ENCODE measurements around the gene TMEM229B. TPM values are rescaled to one million over a fixed set of nuclear protein-coding genes. Genes with fewer than 3 reads are reported as not detected.
A peak's percentile ranks its signal among the peaks of the same experiment; 100 is the strongest.

Gene TMEM229B
- polyA plus RNA-seq, 3 donors: 10.2 to 18.7 (median 17.3) TPM

GRCh38 chr14:67457782-67458181 lies 30.7 kb downstream of the TMEM229B start:
- no peak overlapping the region for H3K4me2 ChIP-seq (replicated peaks; ENCODE audit: extremely low read depth, low read length, poor library complexity, severe bottlenecking)
- Mint-ChIP-seq H3K27ac (peak overlapping the region in 1 of 7 donors; percentile 30), H3K27me3 (ENCODE audit: low read depth in 3 of 3) (peaks cover 0 to 3% (median 3%) of the 10 kb centered on the region in 3 donors), H3K4me1 (no peaks in the 10 kb centered on the region), H3K9me3 (peaks cover 0 to 8% (median 0%) of the 10 kb centered on the region in 7 donors), H3K36me3 (no peaks in the 10 kb centered on the region), H3K4me3 (no peak overlapping the region)
- DNase-seq: no peak
- H3K27me3 ChIP-seq (ENCODE audit: control insufficient read depth in 2 of 2, insufficient read depth in 2 of 2, low read length in 2 of 2): no peaks in the 10 kb centered on the region
- H3K9me3 ChIP-seq (replicated peaks in 1 of 2; ENCODE audit: control insufficient read depth in 1 of 2, insufficient read depth in 1 of 2, low read length in 2 of 2): no peaks in the 10 kb centered on the region
- WGBS (ENCODE audit: insufficient coverage): 93% methylated on average over 6 of the region's 6 CpGs
- no peak for TF ChIP-seq CTCF (IDR thresholded peaks at IDR 0.05)
- no peak overlapping the region for H3K27ac ChIP-seq (ENCODE audit: low read depth in 1 of 2, low read length in 2 of 2)
- no peak overlapping the region for H2AFZ ChIP-seq (ENCODE audit: insufficient read depth, low read depth, low read length, poor library complexity, severe bottlenecking)
- no peaks in the 10 kb centered on the region for H4K20me1 ChIP-seq (ENCODE audit: insufficient read depth, low read length)
- no peaks in the 10 kb centered on the region for H3K36me3 ChIP-seq (replicated peaks in 1 of 2; ENCODE audit: control insufficient read depth in 1 of 2, insufficient read depth in 2 of 2, low read length in 2 of 2)
- intact Hi-C loops (cut with micrococcal nuclease): no loop called here
- H3K4me3 ChIP-seq (replicated peaks in 1 of 3; ENCODE audit: low read depth in 2 of 3, low read length in 3 of 3): no peak overlapping the region
- H3K9ac ChIP-seq (ENCODE audit: insufficient read depth, low read length, poor library complexity, severe bottlenecking): no peak overlapping the region
- no peaks in the 10 kb centered on the region for H3K4me1 ChIP-seq (ENCODE audit: control insufficient read depth in 1 of 2, insufficient read depth in 2 of 2, low read length in 2 of 2)
- no peaks in the 10 kb centered on the region for H3K79me2 ChIP-seq (ENCODE audit: insufficient read depth, low read length)

- TF ChIP-seq CTCF (IDR thresholded peaks at IDR 0.05): no peak
- Mint-ChIP-seq H3K9me3 (peaks cover 0 to 6% (median 0%) of the 10 kb centered on the region in 7 donors), H3K27me3 (ENCODE audit: low read depth in 3 of 3) (peaks cover 0 to 3% (median under 1%) of the 10 kb centered on the region in 3 donors), H3K27ac (no peak overlapping the region), H3K36me3 (no peaks in the 10 kb centered on the region), H3K4me1 (no peaks in the 10 kb centered on the region), H3K4me3 (no peak overlapping the region)
- Histone ChIP-seq H3K36me3 (replicated peaks in 1 of 2; ENCODE audit: control insufficient read depth in 1 of 2, insufficient read depth in 2 of 2, low read length in 2 of 2) (no peaks in the 10 kb centered on the region), H3K9me3 (replicated peaks in 1 of 2; ENCODE audit: control insufficient read depth in 1 of 2, insufficient read depth in 1 of 2, low read length in 2 of 2) (no peaks in the 10 kb centered on the region), H3K27ac (ENCODE audit: low read depth in 1 of 2, low read length in 2 of 2) (no peak overlapping the region), H3K4me2 (replicated peaks; ENCODE audit: extremely low read depth, low read length, poor library complexity, severe bottlenecking) (no peak overlapping the region), H3K79me2 (ENCODE audit: insufficient read depth, low read length) (no peaks in the 10 kb centered on the region), H4K20me1 (ENCODE audit: insufficient read depth, low read length) (no peaks in the 10 kb centered on the region), H2AFZ (ENCODE audit: insufficient read depth, low read depth, low read length, poor library complexity, severe bottlenecking) (no peak overlapping the region), H3K4me1 (ENCODE audit: control insufficient read depth in 1 of 2, insufficient read depth in 2 of 2, low read length in 2 of 2) (no peaks in the 10 kb centered on the region), H3K27me3 (ENCODE audit: control insufficient read depth in 2 of 2, insufficient read depth in 2 of 2, low read length in 2 of 2) (no peaks in the 10 kb centered on the region), H3K9ac (ENCODE audit: insufficient read depth, low read length, poor library complexity, severe bottlenecking) (no peak overlapping the region), H3K4me3 (replicated peaks in 1 of 3; ENCODE audit: low read depth in 2 of 3, low read length in 3 of 3) (no peak overlapping the region)
- no peak for DNase-seq
- WGBS (ENCODE audit: insufficient coverage): no CpG with 5 or more reads among the region's 5 CpGs
- intact Hi-C loops (cut with micrococcal nuclease): no loop called here
Observed at GRCh38 chr14:67456732-67457131, 31.8 kb downstream of the TMEM229B start.
